Pancreas (tissue), 10 donors: ENCODE data around the gene ZNF653. TPM values are rescaled to one million over a fixed set of nuclear protein-coding genes. Genes with fewer than 3 reads are reported as not detected.
"Not testable (repeated sequence)": the region's sequence is repeated elsewhere in the genome, so short reads cannot be mapped to it uniquely, and the experiment has no call there.

Experiments used
- ATAC-seq, 4 donors: fragments of 200-7000 bp; cut with Tn5 transposase; one replicate each; pipeline versions ENCODE4 v1.8.0 to v1.9.1; 2020; ENCODE audit warnings: mild to moderate bottlenecking in 4 of 4, moderate library complexity in 4 of 4
- DNase-seq, 6 donors: peaks; one replicate each; pipeline ENCODE4 v3.0.0-alpha.2; 2020
- FAIRE-seq: peaks from 2 replicates; lab custom pipeline; 2012; peaks lifted over from hg19 to GRCh38; lab: Jason Lieb, UNC
- H3K27ac ChIP-seq, 4 donors: fragments of 200-600 bp; sonication (generic); 1 replicate in 3 of 4; 2 replicates in 1 of 4; pipeline versions ENCODE4 v1.5.0 to v1.8.0; 2020
- H3K27me3 ChIP-seq, 4 donors: fragments of 200-600 bp; one replicate each; pipeline ENCODE4 v1.8.0; 2021
- H3K36me3 ChIP-seq, 3 donors: fragments of 200-600 bp; sonication (generic) in 1 of 3; one replicate each; pipeline versions ENCODE4 v1.5.0 to v1.8.0; 2020 to 2021
- H3K4me1 ChIP-seq, 3 donors: fragments of 200-600 bp; one replicate each; pipeline ENCODE4 v1.8.0; 2021
- H3K4me3 ChIP-seq, 4 donors: fragments of 200-600 bp; sonication (generic) in 2 of 4; one replicate each; pipeline versions ENCODE4 v1.5.0 to v1.8.0; 2020 to 2021
- H3K9me3 ChIP-seq, 4 donors: fragments of 200-600 bp; one replicate each; pipeline ENCODE4 v1.8.0; 2021
- CTCF ChIP-seq, 4 donors: fragments of 200-600 bp; sonication (generic) in 3 of 4; IDR thresholded peaks; one replicate each; pipeline versions ENCODE4 v1.5.0 to v1.8.0; 2021; ENCODE audit warnings: antibody characterized with exemption in 4 of 4
- WGBS, 2 donors: extraction: QIAGEN DNeasy Blood & Tissue Kit; methylation state at CpG; one replicate each; pipeline ENCODE4 v1.1.7; 2013; 5-methylcytosine and 5-hydroxymethylcytosine counted together
- intact Hi-C, 3 donors: fragments of 100-400 bp; cut with DNase I; formaldehyde crosslinking; loops; one replicate each; pipeline versions ENCODE4 v1.11.1 to v1.14.2; 2022
- polyA plus RNA-seq, 2 donors: library from polyadenylated mRNA; stranded (reverse); fragments of 200-250 nt; gene quantifications; one replicate each; pipeline ENCODE4 v1.2.3, GENCODE V29; 2013
- total RNA-seq, 6 donors: library from RNA; stranded (reverse); fragmentation: NEBNext Ultra II Directional in 4 of 6; extraction: Animal tissue kit (Norgen Biotek cat#: 25700) in 4 of 6; gene quantifications; one replicate each; pipeline versions ENCODE4 v1.2.1 to v1.2.4, GENCODE V29; 2021 to 2023
- donor health status: healthy with polysubstance abuse.
- donor health status: DM: no; HTN: no; CAD: no; lungs with moderate emphysema.
- donor health status: DM: no; HTN: no; CAD: no.
- donor health status: control.
- donor health status: control.
- donor health status: Bipolar disorder and iron deficiency.
- donor health status: DM: yes; HTN: yes; CAD: no.
- donor health status: DM: no; HTN: no; CAD: no.
- donor health status: DM: no; HTN: no; CAD: no.
- donor health status: DM: yes; HTN: yes; CAD: no.

Gene ZNF653
- total and polyA plus RNA-seq, 8 donors = 4.5 to 25.6 (median 6.0) TPM

- H3K27me3 ChIP-seq = peaks cover 0 to 15% (median 5%) of the 10 kb centered on the region in 4 donors
- peaks cover 0 to 17% (median 14%) of the 10 kb centered on the region in 3 donors for H3K4me1 ChIP-seq
- FAIRE-seq (no peak), ATAC-seq (peak; percentile 15 to 68 (median 19)), DNase-seq (peak in 5 of 6 donors; percentile 41 to 75 (median 63))
- TF ChIP-seq CTCF (IDR thresholded peaks at IDR 0.05) = no peak
- H3K9me3 ChIP-seq = no peaks in the 10 kb centered on the region
- WGBS, 2 donors = 20 to 23% methylated on average over 46 to 62 of the region's 62 CpGs
- H3K36me3 ChIP-seq = peaks cover 0 to 4% (median 0%) of the 10 kb centered on the region in 3 donors
- intact Hi-C loops = no loop called here
- no peak overlapping the region for H3K27ac ChIP-seq
- peak overlapping the region in 1 of 4 donors; percentile 25 for H3K4me3 ChIP-seq
Measured at GRCh38 chr19:11479090-11479897, 26.3 kb downstream of the ZNF653 start.

GRCh38 chr19:11478167-11479089, 27.2 kb downstream of the ZNF653 start:
- Histone ChIP-seq H3K36me3 (no peaks in the 10 kb centered on the region), H3K4me3 (no peak overlapping the region), H3K27me3 (peaks cover 0 to 15% (median 5%) of the 10 kb centered on the region in 4 donors), H3K27ac (no peak overlapping the region), H3K9me3 (no peaks in the 10 kb centered on the region), H3K4me1 (peaks cover 0 to 17% (median 14%) of the 10 kb centered on the region in 3 donors)
- intact Hi-C loops = no loop called here
- WGBS, 2 donors = 61 to 64% methylated on average over 19 of the region's 19 CpGs
- TF ChIP-seq CTCF (IDR thresholded peaks at IDR 0.05) = no peak
- DNase-seq (no peak), FAIRE-seq (no peak), ATAC-seq (no peak)

GRCh38 chr19:11475861-11476260, 29.8 kb downstream of the ZNF653 start:
- Histone ChIP-seq H3K27ac (no peak overlapping the region), H3K9me3 (no peaks in the 10 kb centered on the region), H3K4me1 (peaks cover 0 to 9% (median 8%) of the 10 kb centered on the region in 3 donors), H3K27me3 (peaks cover 0 to 3% (median 0%) of the 10 kb centered on the region in 4 donors), H3K36me3 (no peaks in the 10 kb centered on the region), H3K4me3 (no peak overlapping the region)
- FAIRE-seq (no peak), DNase-seq (no peak), ATAC-seq (peak; percentile 35 to 61 (median 49))
- TF ChIP-seq CTCF (IDR thresholded peaks at IDR 0.05) = no peak
- 23 to 28% methylated on average over 8 of the region's 8 CpGs for WGBS, 2 donors
- intact Hi-C loops = no loop called here

GRCh38 chr19:11475343-11475742, 30.3 kb downstream of the ZNF653 start:
- H3K36me3 ChIP-seq, H3K27me3 ChIP-seq, H3K4me3 ChIP-seq, DNase-seq, ATAC-seq, H3K9me3 ChIP-seq, intact Hi-C loops, H3K4me1 ChIP-seq, H3K27ac ChIP-seq, FAIRE-seq: not testable (repeated sequence)
- 89 to 91% methylated on average over 3 of the region's 3 CpGs for WGBS, 2 donors

GRCh38 chr19:11473725-11474124, 31.9 kb downstream of the ZNF653 start:
- DNase-seq = no peak
- no peaks in the 10 kb centered on the region for H3K27me3 ChIP-seq
- intact Hi-C loops = no loop called here
- WGBS, 2 donors = 85 to 90% methylated on average over 4 of the region's 4 CpGs
- ATAC-seq = no peak
- H3K4me1 ChIP-seq = no peaks in the 10 kb centered on the region
- no peak for FAIRE-seq
- no peak overlapping the region for H3K27ac ChIP-seq
- H3K9me3 ChIP-seq = no peaks in the 10 kb centered on the region
- H3K4me3 ChIP-seq = no peak overlapping the region
- no peak for TF ChIP-seq CTCF (IDR thresholded peaks at IDR 0.05)
- no peaks in the 10 kb centered on the region for H3K36me3 ChIP-seq

GRCh38 chr19:11468266-11468845, 37.3 kb downstream of the ZNF653 start:
- H3K27ac ChIP-seq, DNase-seq, FAIRE-seq, H3K4me3 ChIP-seq, intact Hi-C loops, H3K4me1 ChIP-seq, H3K9me3 ChIP-seq, H3K27me3 ChIP-seq, ATAC-seq, H3K36me3 ChIP-seq: not testable (repeated sequence)
- 63 to 67% methylated on average over 8 of the region's 8 CpGs for WGBS, 2 donors
